IMR-90 (cell line): ENCODE measurements around the gene CENPP. TPM values are rescaled to one million over a fixed set of nuclear protein-coding genes. Genes with fewer than 3 reads are reported as not detected.

Experiments used
- ATAC-seq: fragments of 200-7000 bp; cut with Tn5 transposase; 2 replicates; pipeline ENCODE4 v1.9.1; 2020; ENCODE audit warnings: low read depth, mild to moderate bottlenecking, moderate library complexity
- BruUV-seq: library from RNA; stranded (reverse); fragments of 400-500 nt; replicated peaks from 2 replicates; lab custom pipeline; 2021; lab: Mats Ljungman, UMichigan
- CTCF ChIA-PET: fragments of 300-600 bp; formaldehyde crosslinking; extraction: SDS; loops from one replicate; lab custom pipeline; 2021; ENCODE audit warnings: antibody characterized with exemption; lab: Yijun Ruan, JAX
- POLR2A ChIA-PET: fragments of 300-600 bp; sonication (Branson Sonifier 250); formaldehyde crosslinking; loops from one replicate; lab custom pipeline; 2022; ENCODE audit warnings: antibody characterized with exemption; ENCODE audit not compliant: unreplicated experiment; lab: Charles Lee
- DNase-seq: peaks from one replicate; pipeline ENCODE4 v3.0.0; 2013
- H2AFZ ChIP-seq: replicated peaks from 2 replicates; pipeline ENCODE3; 2013; ENCODE audit warnings: low read length, mild to moderate bottlenecking; ENCODE audit not compliant: poor library complexity
- H2AK5ac ChIP-seq: 2 replicates; pipeline ENCODE4 v1.6.1; 2013; ENCODE audit warnings: low read depth, low read length, inconsistent platforms
- H2AK9ac ChIP-seq: replicated peaks from 2 replicates; pipeline ENCODE3; 2013; ENCODE audit warnings: mild to moderate bottlenecking, low read depth, low read length, moderate library complexity; ENCODE audit not compliant: poor library complexity
- H2BK120ac ChIP-seq: 2 replicates; pipeline ENCODE4 v1.6.1; 2013; ENCODE audit warnings: low read depth, low read length, inconsistent platforms
- H2BK15ac ChIP-seq: 3 replicates; pipeline ENCODE4 v1.6.1; 2013; ENCODE audit warnings: low read depth, low read length, inconsistent platforms
- H2BK20ac ChIP-seq: 2 replicates; pipeline ENCODE4 v1.6.1; 2013; ENCODE audit warnings: low read depth, mild to moderate bottlenecking, inconsistent platforms, low read length, moderate library complexity
- H2BK5ac ChIP-seq: 2 replicates; pipeline ENCODE4 v1.6.1; 2013; ENCODE audit warnings: mild to moderate bottlenecking, low read depth, low read length, inconsistent platforms; ENCODE audit not compliant: poor library complexity, severe bottlenecking
- H3K14ac ChIP-seq: replicated peaks from 2 replicates; pipeline ENCODE4 v1.6.1; 2013; ENCODE audit warnings: low read depth, low read length, inconsistent platforms
- H3K18ac ChIP-seq: 2 replicates; pipeline ENCODE4 v1.6.1; 2013; ENCODE audit warnings: low read depth, low read length, control low read depth
- H3K23ac ChIP-seq: 2 replicates; pipeline ENCODE4 v1.6.1; 2013; ENCODE audit warnings: low read depth, low read length, inconsistent platforms
- H3K27ac ChIP-seq: 2 replicates; pipeline ENCODE4 v1.5.1; 2013; ENCODE audit warnings: mild to moderate bottlenecking, control low read depth, low read length; ENCODE audit not compliant: insufficient read depth
- H3K27me3 ChIP-seq: 2 replicates; pipeline ENCODE4 v1.6.1; 2013; ENCODE audit warnings: low read length; ENCODE audit not compliant: control insufficient read depth, insufficient read depth
- H3K36me3 ChIP-seq: 2 replicates; pipeline ENCODE4 v1.6.1; 2013; ENCODE audit warnings: low read length, mixed read lengths; ENCODE audit not compliant: control insufficient read depth, insufficient read depth
- H3K4ac ChIP-seq: 2 replicates; pipeline ENCODE4 v1.6.1; 2013; ENCODE audit warnings: low read depth, low read length, inconsistent platforms
- H3K4me1 ChIP-seq: 2 replicates; pipeline ENCODE4 v1.6.1; 2013; ENCODE audit warnings: low read length, mixed read lengths; ENCODE audit not compliant: control insufficient read depth, insufficient read depth
- H3K4me2 ChIP-seq: 2 replicates; pipeline ENCODE4 v1.6.1; 2013; ENCODE audit warnings: low read depth, mild to moderate bottlenecking, control low read depth, low read length, moderate library complexity
- H3K4me3 ChIP-seq: 2 replicates; pipeline ENCODE4 v1.5.1; 2013; ENCODE audit warnings: low read depth, mild to moderate bottlenecking, control low read depth, low read length, moderate library complexity; ENCODE audit not compliant: insufficient read depth
- H3K56ac ChIP-seq: 2 replicates; pipeline ENCODE4 v1.6.1; 2013; ENCODE audit warnings: low read length, inconsistent platforms; ENCODE audit not compliant: insufficient read depth; ENCODE audit errors: extremely low read depth
- H3K79me1 ChIP-seq, 2 experiments: 2 replicates each; pipeline ENCODE4 v1.6.1; 2013; ENCODE audit warnings: low read length in 2 of 2, inconsistent platforms in 1 of 2, low read depth in 1 of 2
- H3K9ac ChIP-seq: 2 replicates; pipeline ENCODE4 v1.6.1; 2013; ENCODE audit warnings: low read depth, low read length, control low read depth
- H3K9me1 ChIP-seq: 2 replicates; pipeline ENCODE4 v1.6.1; 2013; ENCODE audit warnings: low read length, inconsistent platforms; ENCODE audit not compliant: insufficient read depth
- H3K9me3 ChIP-seq: 2 replicates; pipeline ENCODE4 v1.6.1; 2013; ENCODE audit warnings: low read length; ENCODE audit not compliant: control insufficient read depth, insufficient read depth
- H4K20me1 ChIP-seq: 2 replicates; pipeline ENCODE4 v1.6.1; 2013; ENCODE audit warnings: low read length, inconsistent platforms; ENCODE audit not compliant: insufficient read depth
- H4K5ac ChIP-seq: 2 replicates; pipeline ENCODE4 v1.6.1; 2013; ENCODE audit warnings: mild to moderate bottlenecking, low read depth, low read length, control low read depth
- H4K8ac ChIP-seq, 2 experiments: 2 replicates each; pipeline ENCODE4 v1.6.1; 2013; ENCODE audit warnings: low read depth in 2 of 2, low read length in 2 of 2, control low read depth in 1 of 2, inconsistent platforms in 1 of 2
- H4K91ac ChIP-seq: 2 replicates; pipeline ENCODE4 v1.6.1; 2013; ENCODE audit warnings: low read depth, low read length, inconsistent platforms; ENCODE audit not compliant: insufficient read depth
- BHLHE40 ChIP-seq: fragments of 150-350 bp; IDR thresholded peaks from 2 replicates; pipeline ENCODE4 v1.6.1; 2016; ENCODE audit warnings: mild to moderate bottlenecking, low read depth, low read length
- CEBPB ChIP-seq: IDR thresholded peaks from 2 replicates; pipeline ENCODE4 v1.6.1; 2012; ENCODE audit warnings: low read depth, low read length, improper control_type of control experiment
- CHD1 ChIP-seq: IDR thresholded peaks from 2 replicates; pipeline ENCODE4 v1.6.1; 2012; ENCODE audit warnings: low read depth, low read length, improper control_type of control experiment
- CTCF ChIP-seq: conservative IDR thresholded peaks from 2 replicates; pipeline ENCODE4 v1.5.1; 2012; ENCODE audit warnings: mild to moderate bottlenecking, low read depth, low read length, improper control_type of control experiment
- ELK1 ChIP-seq: fragments of 150-350 bp; IDR thresholded peaks from 2 replicates; pipeline ENCODE4 v1.6.1; 2016; ENCODE audit warnings: low read depth, mild to moderate bottlenecking, low read length, moderate library complexity, borderline replicate concordance
- FOS ChIP-seq: fragments of 150-350 bp; IDR thresholded peaks from 2 replicates; pipeline ENCODE4 v1.6.1; 2016; ENCODE audit warnings: low read depth, low read length
- MAFK ChIP-seq: IDR thresholded peaks from 2 replicates; pipeline ENCODE4 v1.6.1; 2012; ENCODE audit warnings: low read depth, low read length, improper control_type of control experiment
- MAZ ChIP-seq: IDR thresholded peaks from 2 replicates; pipeline ENCODE4 v1.6.1; 2012; ENCODE audit warnings: low read depth, mild to moderate bottlenecking, low read length, improper control_type of control experiment, moderate library complexity, borderline replicate concordance
- MXI1 ChIP-seq: IDR thresholded peaks from 2 replicates; pipeline ENCODE4 v1.6.1; 2012; ENCODE audit warnings: low read depth, mild to moderate bottlenecking, low read length, moderate library complexity, borderline replicate concordance
- NFE2L2 ChIP-seq: fragments of 150-350 bp; IDR thresholded peaks from 2 replicates; pipeline ENCODE4 v1.6.1; 2016; ENCODE audit warnings: low read depth, mild to moderate bottlenecking, low read length
- POLR2A ChIP-seq: IDR thresholded peaks from 2 replicates; pipeline ENCODE4 v1.6.1; 2012; ENCODE audit warnings: mild to moderate bottlenecking, low read depth, low read length
- RAD21 ChIP-seq: IDR thresholded peaks from 2 replicates; pipeline ENCODE4 v1.6.1; 2012; ENCODE audit warnings: low read length, improper control_type of control experiment
- RCOR1 ChIP-seq: IDR thresholded peaks from 2 replicates; pipeline ENCODE4 v1.6.1; 2012; ENCODE audit warnings: mild to moderate bottlenecking, low read length, improper control_type of control experiment; ENCODE audit not compliant: insufficient replicate concordance
- RFX5 ChIP-seq: IDR thresholded peaks from 2 replicates; pipeline ENCODE4 v1.8.0; 2012; ENCODE audit warnings: low read depth, mild to moderate bottlenecking, low read length, moderate library complexity
- SMC3 ChIP-seq: fragments of 150-350 bp; IDR thresholded peaks from 2 replicates; pipeline ENCODE4 v1.6.1; 2016; ENCODE audit warnings: low read depth, mild to moderate bottlenecking, antibody characterized with exemption, low read length, moderate library complexity
- USF2 ChIP-seq: fragments of 150-350 bp; IDR thresholded peaks from 2 replicates; pipeline ENCODE4 v1.6.1; 2017; ENCODE audit warnings: mild to moderate bottlenecking, antibody characterized with exemption, low read length, low read depth
- WGBS, 2 experiments: methylation state at CpG; one replicate each; pipeline versions ENCODE4 v1.1.5 to v1.1.7; 2013; ENCODE audit warnings: missing lambda C conversion rate in 2 of 2; ENCODE audit not compliant: insufficient read length in 1 of 2; ENCODE audit errors: extremely low coverage in 2 of 2; 5-methylcytosine and 5-hydroxymethylcytosine counted together
- dilution Hi-C: fragments of 300-500 bp; cut with HindIII; formaldehyde crosslinking; loops from one replicate; pipeline ENCODE4 v1.14.3; 2018; ENCODE audit warnings: low sequenced_read_pairs; ENCODE audit not compliant: unreplicated experiment
- in situ Hi-C: fragments of 300-500 bp; cut with MboI; formaldehyde crosslinking; loops from 3 replicates; pipeline ENCODE4 v1.14.3; 2019; ENCODE audit warnings: low sequenced_read_pairs, inconsistent platforms, mixed read lengths
- intact Hi-C: fragments of 100-400 bp; cut with micrococcal nuclease; formaldehyde crosslinking; loops from 2 replicates; pipeline ENCODE4 v1.10.0; 2022
- polyA plus RNA-seq, 3 experiments: library from polyadenylated mRNA; depleted of rRNA; stranded (reverse); fragments of >200 nt; gene quantifications; 2 replicates each; pipeline ENCODE4 v1.2.3, GENCODE V29; 2012; ENCODE audit warnings: low replicate concordance in 1 of 3
- total RNA-seq: library from RNA; depleted of rRNA; stranded (reverse); fragments of >200 nt; gene quantifications from 2 replicates; pipeline ENCODE4 v1.2.3, GENCODE V29; 2012

Gene CENPP
- total and polyA plus RNA-seq, 2 of the 4 experiments (the other 2 are of a cell fraction), result 1.4 to 2.0 TPM

GRCh38 chr9:92509050-92509449 is 183.3 kb downstream of the CENPP start:
- no peak overlapping the region for H3K56ac ChIP-seq
- H3K4ac ChIP-seq, result peak overlapping the region; percentile 71
- no peak overlapping the region for H4K91ac ChIP-seq
- no peak overlapping the region for H3K18ac ChIP-seq
- no peak overlapping the region for H2BK5ac ChIP-seq
- in situ Hi-C loops (no loop called here), dilution Hi-C loops (no loop called here), intact Hi-C loops (no loop called here)
- CTCF ChIA-PET, result no interaction called here
- POLR2A ChIA-PET, result no interaction called here
- no peak overlapping the region for H3K4me3 ChIP-seq
- H4K8ac ChIP-seq, result no peak overlapping the region
- no peaks in the 10 kb centered on the region for H3K9me3 ChIP-seq
- 95% methylated on average over 3 of the region's 5 CpGs; no CpG with 5 or more reads in 1 of the 2 experiments for WGBS, 2 experiments
- H3K79me1 ChIP-seq, result peaks cover 0 to 18% of the 10 kb centered on the region in 2 experiments; a peak in 2 of 4 replicates
- H3K27me3 ChIP-seq, result no peaks in the 10 kb centered on the region
- 0 out of 2 replicates have a peak overlapping the region, but pooled peaks have one; percentile 46 for H2BK120ac ChIP-seq
- no peak overlapping the region for H2AFZ ChIP-seq
- H2BK15ac ChIP-seq, result no peak overlapping the region
- H3K27ac ChIP-seq, result no peak overlapping the region
- H3K9ac ChIP-seq, result no peak overlapping the region
- peaks cover 23% of the 10 kb centered on the region for H3K9me1 ChIP-seq
- H3K4me1 ChIP-seq, result peaks cover 30% of the 10 kb centered on the region
- no peak overlapping the region for H2AK9ac ChIP-seq
- H2BK20ac ChIP-seq, result peak overlapping the region; percentile 50; the same call in 1 of the 2 replicates
- DNase-seq (no peak), ATAC-seq (no peak)
- no peaks in the 10 kb centered on the region for H3K36me3 ChIP-seq
- H3K4me2 ChIP-seq, result no peak overlapping the region
- no peak overlapping the region; the same call in 1 of the 2 replicates for H2AK5ac ChIP-seq
- H3K14ac ChIP-seq, result no peak overlapping the region
- no TSS peak for BruUV-seq
- no peaks in the 10 kb centered on the region for H4K20me1 ChIP-seq
- no peak overlapping the region for H4K5ac ChIP-seq
- TF ChIP-seq CTCF (no peak), CEBPB (no peak), MAZ (no peak), MAFK (no peak), SMC3 (no peak), RFX5 (no peak), USF2 (no peak), RCOR1 (no peak), BHLHE40 (no peak), RAD21 (no peak), MXI1 (no peak), POLR2A (no peak), FOS (no peak), ELK1 (no peak), NFE2L2 (no peak), CHD1 (no peak)
- no peak overlapping the region for H3K23ac ChIP-seq
